K562 (cell line): ENCODE data around the gene BRCC3. TPM values are rescaled to one million over a fixed set of nuclear protein-coding genes. Genes with fewer than 3 reads are reported as not detected.

Experiments used
- ATAC-seq: fragments of 200-7000 bp; cut with Tn5 transposase; 3 replicates; pipeline ENCODE4 v1.9.1; 2020; ENCODE audit warnings: moderate library complexity
- BruUV-seq: library from RNA; stranded (reverse); fragments of 400-500 nt; replicated peaks from 2 replicates; lab custom pipeline; 2021; lab: Mats Ljungman, UMichigan
- CTCF ChIA-PET: fragments of 300-600 bp; formaldehyde crosslinking; extraction: SDS; loops from one replicate; lab custom pipeline; 2021; ENCODE audit warnings: low intra/inter-chr PET ratio; lab: Yijun Ruan, JAX
- POLR2A ChIA-PET: fragments of 300-600, 350-650 bp; sonication (Branson Sonifier 250); formaldehyde crosslinking; extraction: SDS; loops from one replicate; lab custom pipeline; 2021; ENCODE audit warnings: antibody characterized with exemption, inconsistent platforms; lab: Yijun Ruan, JAX
- DNase-seq, 4 experiments: peaks; one replicate each; pipeline versions ENCODE4 v3.0.0 to v3.0.0-alpha.2; 2011 to 2018; ENCODE audit warnings: low spot score in 3 of 4, mixed read lengths in 3 of 4; ENCODE audit errors: extremely low read depth in 1 of 4
- FAIRE-seq: peaks from 2 replicates; lab custom pipeline; 2011; peaks lifted over from hg19 to GRCh38; lab: Jason Lieb, UNC
- H2AFZ ChIP-seq: 2 replicates; pipeline ENCODE4 v1.6.0; 2011; ENCODE audit warnings: low read depth, low read length, control low read depth, inconsistent platforms
- H3K27ac ChIP-seq: fragments of 200-600 bp; 3 replicates; pipeline ENCODE4 v1.8.0; 2011; ENCODE audit warnings: low read depth, mild to moderate bottlenecking, control low read depth, inconsistent platforms, low read length, moderate library complexity, mixed read lengths; ENCODE audit errors: extremely low read depth
- H3K27me3 ChIP-seq, 2 experiments: fragments of 300-600 bp in 1 of 2; 2 replicates in 1 of 2; 3 replicates in 1 of 2; pipeline versions ENCODE4 v1.6.0 to v1.8.0; 2011; ENCODE audit warnings: inconsistent platforms in 2 of 2, low read length in 2 of 2, mild to moderate bottlenecking in 1 of 2, mixed read lengths in 1 of 2, moderate library complexity in 1 of 2; ENCODE audit not compliant: control insufficient read depth in 2 of 2, insufficient read depth in 2 of 2
- H3K36me3 ChIP-seq: fragments of 300-600 bp; 3 replicates; pipeline ENCODE4 v1.8.0; 2011; ENCODE audit warnings: mild to moderate bottlenecking, low read length, inconsistent platforms; ENCODE audit not compliant: control insufficient read depth, insufficient read depth
- H3K4me1 ChIP-seq, 2 experiments: fragments of 200-600 bp in 1 of 2; replicated peaks in 1 of 2; 2 replicates in 1 of 2; 3 replicates in 1 of 2; pipeline versions ENCODE4 v1.5.1 to v1.8.0; 2011; ENCODE audit warnings: inconsistent platforms in 2 of 2, low read length in 2 of 2, mild to moderate bottlenecking in 1 of 2, mixed read lengths in 1 of 2, moderate library complexity in 1 of 2; ENCODE audit not compliant: control insufficient read depth in 2 of 2, insufficient read depth in 2 of 2
- H3K4me2 ChIP-seq: 2 replicates; pipeline ENCODE4 v1.6.1; 2011; ENCODE audit warnings: low read length, control low read depth, inconsistent platforms, mixed read lengths; ENCODE audit not compliant: insufficient read depth
- H3K4me3 ChIP-seq: fragments of 200-600 bp; sonication (generic), shearing (Covaris generic); 2 replicates; pipeline ENCODE4 v1.5.1; 2016; ENCODE audit warnings: control low read depth, inconsistent platforms
- H3K79me2 ChIP-seq: fragments of 200-600 bp; 3 replicates; pipeline ENCODE4 v1.8.0; 2011; ENCODE audit warnings: low read length, inconsistent platforms; ENCODE audit not compliant: control insufficient read depth, insufficient read depth
- H3K9ac ChIP-seq, 2 experiments: 2 replicates each; pipeline versions ENCODE4 v1.6.0 to v1.6.1; 2011; ENCODE audit warnings: low read depth in 2 of 2, low read length in 2 of 2, control low read depth in 1 of 2, inconsistent platforms in 1 of 2, mild to moderate bottlenecking in 1 of 2, mixed read lengths in 1 of 2; ENCODE audit not compliant: insufficient read depth in 1 of 2
- H3K9me1 ChIP-seq: one replicate; pipeline ENCODE4 v1.6.0; 2011; ENCODE audit warnings: inconsistent platforms, mild to moderate bottlenecking, low read length, moderate library complexity; ENCODE audit not compliant: control insufficient read depth, insufficient read depth
- H3K9me3 ChIP-seq: replicated peaks from 2 replicates; pipeline ENCODE4 v1.5.1; 2011; ENCODE audit warnings: low read depth, low read length, inconsistent platforms; ENCODE audit not compliant: control insufficient read depth, insufficient read depth
- H4K20me1 ChIP-seq: replicated peaks from 2 replicates; pipeline ENCODE4 v1.6.1; 2011; ENCODE audit warnings: low read length, inconsistent platforms, mixed read lengths; ENCODE audit not compliant: control insufficient read depth, insufficient read depth
- FOSL1 ChIP-seq: fragments of 200-800 bp; sonication (Bioruptor generic); conservative IDR thresholded peaks from 2 replicates; pipeline ENCODE4 v1.6.1; 2016; ENCODE audit warnings: missing genetic modification characterization, missing compliant biosample characterization
- JUN ChIP-seq, 2 experiments: sonication (generic) in 1 of 2; formaldehyde crosslinking in 1 of 2; IDR thresholded peaks; 2 replicates each; pipeline versions ENCODE4 v1.6.1 to v1.8.0; 2012 to 2022; ENCODE audit warnings: borderline replicate concordance in 2 of 2, mild to moderate bottlenecking in 2 of 2, improper control_type of control experiment in 1 of 2, low read depth in 1 of 2, low read length in 1 of 2, missing genetic modification reagents in 1 of 2
- JUND ChIP-seq, 2 experiments: IDR thresholded peaks; 2 replicates in 1 of 2; 3 replicates in 1 of 2; pipeline ENCODE4 v1.6.1; 2011; ENCODE audit warnings: borderline replicate concordance in 2 of 2, low read depth in 2 of 2, low read length in 2 of 2, improper control_type of control experiment in 1 of 2, missing biosample characterization in 1 of 2, missing genetic modification characterization in 1 of 2, missing genetic modification reagents in 1 of 2
- KDM1A ChIP-seq, 2 experiments: fragments of 450-650 bp; IDR thresholded peaks; 2 replicates each; pipeline ENCODE4 v1.6.1; 2016; ENCODE audit warnings: mild to moderate bottlenecking in 2 of 2
- NFYB ChIP-seq: IDR thresholded peaks from 2 replicates; pipeline ENCODE4 v1.6.1; 2011; ENCODE audit warnings: mild to moderate bottlenecking, moderate library complexity; ENCODE audit not compliant: insufficient read length; ENCODE audit errors: extremely low read depth
- NR2C2 ChIP-seq, 2 experiments: fragments of 200-800 bp in 1 of 2; sonication (Bioruptor generic) in 1 of 2; sonication (generic) in 1 of 2; formaldehyde crosslinking in 1 of 2; IDR thresholded peaks; 2 replicates each; pipeline versions ENCODE4 v1.6.1 to v1.8.0; 2016 to 2022; ENCODE audit warnings: mild to moderate bottlenecking in 1 of 2, missing compliant biosample characterization in 1 of 2, missing genetic modification characterization in 1 of 2, missing genetic modification reagents in 1 of 2
- POLR3G ChIP-seq: IDR thresholded peaks from 2 replicates; pipeline ENCODE4 v1.6.1; 2011; ENCODE audit not compliant: insufficient read length, insufficient replicate concordance; ENCODE audit errors: extremely low read depth
- RBM34 ChIP-seq: fragments of 200-400 bp; formaldehyde crosslinking; IDR thresholded peaks from 2 replicates; pipeline ENCODE4 v1.6.1; 2018; ENCODE audit warnings: low read length, borderline replicate concordance; ENCODE audit not compliant: insufficient read depth
- ZBTB8A ChIP-seq: fragments of 450-650 bp; IDR thresholded peaks from 2 replicates; pipeline ENCODE4 v1.6.1; 2018; ENCODE audit warnings: mild to moderate bottlenecking, moderate library complexity; ENCODE audit not compliant: partially characterized antibody
- ZC3H11A ChIP-seq: IDR thresholded peaks from 2 replicates; pipeline ENCODE4 v1.6.1; 2012; ENCODE audit warnings: low read depth, low read length, improper control_type of control experiment
- ZKSCAN1 ChIP-seq: fragments of 150-350 bp; IDR thresholded peaks from 2 replicates; pipeline ENCODE4 v1.6.1; 2016; ENCODE audit warnings: low read depth, low read length
- WGBS: fragments of 100-300 bp; shearing (Covaris generic); methylation state at CpG from one replicate; pipeline ENCODE4 v1.1.6; 2016; ENCODE audit warnings: low coverage, mixed read lengths; ENCODE audit not compliant: insufficient coverage; ENCODE audit errors: missing lambda C conversion rate; 5-methylcytosine and 5-hydroxymethylcytosine counted together
- in situ Hi-C: fragments of 300-500 bp; cut with MboI; formaldehyde crosslinking; loops from 4 replicates; pipeline ENCODE4 v1.15.0; 2018; ENCODE audit warnings: inconsistent platforms, mixed read lengths
- intact Hi-C: fragments of 100-400 bp; cut with micrococcal nuclease; formaldehyde crosslinking; loops from 2 replicates; pipeline ENCODE4 v1.14.2; 2022
- polyA plus RNA-seq, 8 experiments: library from polyadenylated mRNA; depleted of rRNA in 4 of 8; stranded (reverse) in 5 of 8; unstranded in 3 of 8; fragments of >200 nt; fragmentation: Nextera tagmentation in 2 of 8; fragmentation: Illumina TruSeq in 1 of 8; extraction: Ambion mirVana in 2 of 8; extraction: Trizol in 1 of 8; gene quantifications; 2 replicates each; pipeline versions ENCODE4 v1.2.1 to v1.2.3, GENCODE V29; 2011 to 2014; ENCODE audit warnings: inconsistent platforms in 1 of 8, missing spikeins in 1 of 8
- total RNA-seq, 7 experiments: library from RNA; depleted of rRNA in 6 of 7; stranded (reverse); fragments of >200 nt in 6 of 7; fragmentation: Illumina TruSeq in 2 of 7; extraction: Trizol in 2 of 7; gene quantifications; 2 replicates each; pipeline versions ENCODE4 v1.2.1 to v1.2.3, GENCODE V29; 2011 to 2021; ENCODE audit warnings: low replicate concordance in 1 of 7
- TF ChIP-seq, protein P1 (sequence below), 2 experiments: fragments of 450-650 bp in 1 of 2; sonication (generic) in 1 of 2; formaldehyde crosslinking in 1 of 2; IDR thresholded peaks in 1 of 2; conservative IDR thresholded peaks in 1 of 2; 2 replicates each; pipeline versions ENCODE4 v1.6.1 to v1.8.1; 2016 to 2023; ENCODE audit warnings: mild to moderate bottlenecking in 2 of 2, moderate library complexity in 2 of 2, inconsistent platforms in 1 of 2, missing genetic modification reagents in 1 of 2
- TF ChIP-seq, protein P2 (sequence below): fragments of 250-450 bp; sonication (Bioruptor Pico); IDR thresholded peaks from 2 replicates; pipeline ENCODE4 v1.4.0; 2020; ENCODE audit warnings: mild to moderate bottlenecking
- TF ChIP-seq, protein P3 (sequence below): fragments of 250-450 bp; sonication (Bioruptor Pico); IDR thresholded peaks from 2 replicates; pipeline ENCODE4 v1.4.0; 2020; ENCODE audit warnings: mild to moderate bottlenecking, moderate library complexity, borderline replicate concordance

BRCC3 gene
- total and polyA plus RNA-seq, 9 of the 15 experiments (the other 6 are each of a cell fraction or from before 2014, with no cell fraction given): 9.6 to 44.8 (median 26.7) TPM

GRCh38 chrX:155068165-155068564, 3.1 kb upstream of the BRCC3 start:
- no TSS peak for BruUV-seq
- Histone ChIP-seq H3K27me3 (no peaks in the 10 kb centered on the region), H3K4me1 (peaks cover 4 to 8% of the 10 kb centered on the region in 2 experiments; a peak in 4 of 5 replicates), H4K20me1 (no peaks in the 10 kb centered on the region), H3K4me3 (no peak overlapping the region), H3K9ac (no peak overlapping the region), H3K27ac (no peak overlapping the region), H3K79me2 (peaks cover 49% of the 10 kb centered on the region), H3K36me3 (peaks cover 11% of the 10 kb centered on the region; the same call in 2 of the 3 replicates), H3K9me3 (no peaks in the 10 kb centered on the region), H3K9me1 (no peaks in the 10 kb centered on the region), H2AFZ (no peak overlapping the region), H3K4me2 (no peak overlapping the region)
- 7% methylated on average over 1 of the region's 1 CpG for WGBS
- in situ Hi-C loops: no loop called here
- intact Hi-C loops: no loop called here
- DNase-seq: peak in 1 of 4 experiments; percentile 28
- CTCF ChIA-PET: no interaction called here
- FAIRE-seq: no peak
- ATAC-seq: no peak
- POLR2A ChIA-PET: no interaction called here
- TF ChIP-seq, protein P1, sequence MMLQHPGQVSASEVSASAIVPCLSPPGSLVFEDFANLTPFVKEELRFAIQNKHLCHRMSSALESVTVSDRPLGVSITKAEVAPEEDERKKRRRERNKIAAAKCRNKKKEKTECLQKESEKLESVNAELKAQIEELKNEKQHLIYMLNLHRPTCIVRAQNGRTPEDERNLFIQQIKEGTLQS (IDR thresholded peaks at IDR 0.05): peak; percentile 61; the same call in 1 of the 2 replicates
- TF ChIP-seq, protein P1 (CRISPR knock-in tag; conservative IDR thresholded peaks at IDR 0.05): no peak
- TF ChIP-seq RBM34: no peak
- no peak for TF ChIP-seq NR2C2 (CRISPR knock-in tag; IDR thresholded peaks at IDR 0.05)
- TF ChIP-seq NR2C2 (tag; IDR thresholded peaks at IDR 0.05): 0 out of 2 replicates have a peak, but pooled peaks have one; percentile 38
- TF ChIP-seq ZC3H11A: no peak
- no peak for TF ChIP-seq NFYB
- peak; percentile 75 for TF ChIP-seq FOSL1 (tag)
- 0 out of 2 replicates have a peak, but pooled peaks have one; percentile 14 for TF ChIP-seq JUN (IDR thresholded peaks at IDR 0.05; ENCODE audit: borderline replicate concordance, low read depth, low read length)
- no peak for TF ChIP-seq JUN (CRISPR knock-in tag; IDR thresholded peaks at IDR 0.05; ENCODE audit: borderline replicate concordance)
- TF ChIP-seq, protein P2, sequence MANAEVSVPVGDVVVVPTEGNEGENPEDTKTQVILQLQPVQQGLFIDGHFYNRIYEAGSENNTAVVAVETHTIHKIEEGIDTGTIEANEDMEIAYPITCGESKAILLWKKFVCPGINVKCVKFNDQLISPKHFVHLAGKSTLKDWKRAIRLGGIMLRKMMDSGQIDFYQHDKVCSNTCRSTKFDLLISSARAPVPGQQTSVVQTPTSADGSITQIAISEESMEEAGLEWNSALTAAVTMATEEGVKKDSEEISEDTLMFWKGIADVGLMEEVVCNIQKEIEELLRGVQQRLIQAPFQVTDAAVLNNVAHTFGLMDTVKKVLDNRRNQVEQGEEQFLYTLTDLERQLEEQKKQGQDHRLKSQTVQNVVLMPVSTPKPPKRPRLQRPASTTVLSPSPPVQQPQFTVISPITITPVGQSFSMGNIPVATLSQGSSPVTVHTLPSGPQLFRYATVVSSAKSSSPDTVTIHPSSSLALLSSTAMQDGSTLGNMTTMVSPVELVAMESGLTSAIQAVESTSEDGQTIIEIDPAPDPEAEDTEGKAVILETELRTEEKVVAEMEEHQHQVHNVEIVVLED (CRISPR knock-in tag): no peak
- peak; percentile 18 to 28; a peak in 1 of 4 replicates for TF ChIP-seq KDM1A (IDR thresholded peaks at IDR 0.05)
- peak; percentile 49; the same call in 1 of the 2 replicates for TF ChIP-seq JUND (IDR thresholded peaks at IDR 0.05; ENCODE audit: borderline replicate concordance, low read depth, low read length)
- no peak for TF ChIP-seq JUND (tag; IDR thresholded peaks at IDR 0.05; ENCODE audit: borderline replicate concordance, low read depth, low read length)
- TF ChIP-seq, protein P3, sequence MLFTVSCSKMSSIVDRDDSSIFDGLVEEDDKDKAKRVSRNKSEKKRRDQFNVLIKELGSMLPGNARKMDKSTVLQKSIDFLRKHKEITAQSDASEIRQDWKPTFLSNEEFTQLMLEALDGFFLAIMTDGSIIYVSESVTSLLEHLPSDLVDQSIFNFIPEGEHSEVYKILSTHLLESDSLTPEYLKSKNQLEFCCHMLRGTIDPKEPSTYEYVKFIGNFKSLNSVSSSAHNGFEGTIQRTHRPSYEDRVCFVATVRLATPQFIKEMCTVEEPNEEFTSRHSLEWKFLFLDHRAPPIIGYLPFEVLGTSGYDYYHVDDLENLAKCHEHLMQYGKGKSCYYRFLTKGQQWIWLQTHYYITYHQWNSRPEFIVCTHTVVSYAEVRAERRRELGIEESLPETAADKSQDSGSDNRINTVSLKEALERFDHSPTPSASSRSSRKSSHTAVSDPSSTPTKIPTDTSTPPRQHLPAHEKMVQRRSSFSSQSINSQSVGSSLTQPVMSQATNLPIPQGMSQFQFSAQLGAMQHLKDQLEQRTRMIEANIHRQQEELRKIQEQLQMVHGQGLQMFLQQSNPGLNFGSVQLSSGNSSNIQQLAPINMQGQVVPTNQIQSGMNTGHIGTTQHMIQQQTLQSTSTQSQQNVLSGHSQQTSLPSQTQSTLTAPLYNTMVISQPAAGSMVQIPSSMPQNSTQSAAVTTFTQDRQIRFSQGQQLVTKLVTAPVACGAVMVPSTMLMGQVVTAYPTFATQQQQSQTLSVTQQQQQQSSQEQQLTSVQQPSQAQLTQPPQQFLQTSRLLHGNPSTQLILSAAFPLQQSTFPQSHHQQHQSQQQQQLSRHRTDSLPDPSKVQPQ (CRISPR knock-in tag): no peak
- TF ChIP-seq ZKSCAN1: no peak
- no peak for TF ChIP-seq POLR3G
- no peak for TF ChIP-seq ZBTB8A
